PC-3 (cell line): Measurements from ENCODE around the gene ONECUT1.

Experiments
- CTCF ChIP-seq: fragments of 300-600 bp; sonication (generic); conservative IDR thresholded peaks from 2 replicates; pipeline ENCODE4 v1.5.1; 2017; ENCODE audit warnings: antibody characterized with exemption, low read depth, mild to moderate bottlenecking, low read length
- EZH2 ChIP-seq: fragments of 300-600 bp; sonication (generic); IDR thresholded peaks from one replicate; pipeline ENCODE4 v1.6.1; 2017; ENCODE audit warnings: antibody characterized with exemption, mild to moderate bottlenecking, low read length; ENCODE audit not compliant: unreplicated experiment
- EZH2phosphoT487 ChIP-seq: fragments of 300-600 bp; sonication (generic); IDR thresholded peaks from 2 replicates; pipeline ENCODE4 v1.6.1; 2018; ENCODE audit warnings: mild to moderate bottlenecking, antibody characterized with exemption, low read length, borderline replicate concordance

GRCh38 chr15:52778457-52778856, 11.7 kb downstream of the ONECUT1 start:
- TF ChIP-seq EZH2 (no peak), CTCF (no peak), EZH2phosphoT487 (no peak)
